ENCODE results near the gene PLIN1.

Gene PLIN1

GRCh38 chr15:89707577-89707976 lies 28.4 kb upstream of the PLIN1 start:
- no peak for TF ChIP-seq CTCF (IDR thresholded peaks at IDR 0.05; ENCODE audit: insufficient read depth, low read length, poor library complexity, severe bottlenecking)
- Histone ChIP-seq H3K4me3 (replicated peaks; ENCODE audit: low read depth, low read length) (no peak overlapping the region), H3K36me3 (ENCODE audit: control insufficient read depth, insufficient read depth, low read length) (no peaks in the 10 kb centered on the region), H3K27me3 (replicated peaks; ENCODE audit: control insufficient read depth, insufficient read depth, low read length) (no peaks in the 10 kb centered on the region; the same call in none of the 2 replicates)
- DNase-seq (ENCODE audit: extremely low read depth, insufficient read length) = no peak

- Histone ChIP-seq H3K4me3 (replicated peaks; ENCODE audit: low read depth, low read length) (no peak overlapping the region), H3K36me3 (ENCODE audit: control insufficient read depth, insufficient read depth, low read length) (no peaks in the 10 kb centered on the region), H3K27me3 (replicated peaks; ENCODE audit: control insufficient read depth, insufficient read depth, low read length) (no peaks in the 10 kb centered on the region; the same call in 1 of the 2 replicates)
- DNase-seq (ENCODE audit: extremely low read depth, insufficient read length) = no peak
- TF ChIP-seq CTCF (IDR thresholded peaks at IDR 0.05; ENCODE audit: insufficient read depth, low read length, poor library complexity, severe bottlenecking) = no peak
Observed at GRCh38 chr15:89704411-89704810, 25.2 kb upstream of the PLIN1 start.

GRCh38 chr15:89695198-89695597 lies 16.0 kb upstream of the PLIN1 start:
- no peak for TF ChIP-seq CTCF (IDR thresholded peaks at IDR 0.05; ENCODE audit: insufficient read depth, low read length, poor library complexity, severe bottlenecking)
- Histone ChIP-seq H3K27me3 (replicated peaks; ENCODE audit: control insufficient read depth, insufficient read depth, low read length) (no peaks in the 10 kb centered on the region), H3K36me3 (ENCODE audit: control insufficient read depth, insufficient read depth, low read length) (no peaks in the 10 kb centered on the region), H3K4me3 (replicated peaks; ENCODE audit: low read depth, low read length) (no peak overlapping the region)
- DNase-seq (ENCODE audit: extremely low read depth, insufficient read length) = no peak

- Histone ChIP-seq H3K36me3 (ENCODE audit: control insufficient read depth, insufficient read depth, low read length) (no peaks in the 10 kb centered on the region), H3K4me3 (replicated peaks; ENCODE audit: low read depth, low read length) (no peak overlapping the region), H3K27me3 (replicated peaks; ENCODE audit: control insufficient read depth, insufficient read depth, low read length) (no peaks in the 10 kb centered on the region)
- no peak for TF ChIP-seq CTCF (IDR thresholded peaks at IDR 0.05; ENCODE audit: insufficient read depth, low read length, poor library complexity, severe bottlenecking)
- no peak for DNase-seq (ENCODE audit: extremely low read depth, insufficient read length)
Observed at GRCh38 chr15:89693696-89694095, 14.5 kb upstream of the PLIN1 start.

- DNase-seq (ENCODE audit: extremely low read depth, insufficient read length) = no peak
- Histone ChIP-seq H3K36me3 (ENCODE audit: control insufficient read depth, insufficient read depth, low read length) (no peaks in the 10 kb centered on the region), H3K27me3 (replicated peaks; ENCODE audit: control insufficient read depth, insufficient read depth, low read length) (no peaks in the 10 kb centered on the region), H3K4me3 (replicated peaks; ENCODE audit: low read depth, low read length) (no peak overlapping the region)
- no peak for TF ChIP-seq CTCF (IDR thresholded peaks at IDR 0.05; ENCODE audit: insufficient read depth, low read length, poor library complexity, severe bottlenecking)
Observed at GRCh38 chr15:89693091-89693490, 13.9 kb upstream of the PLIN1 start.

Measured in GM06990 (cell line).